GM21367 (cell line): ENCODE results near the gene TRPM2.
"Not testable (repeated sequence)": the region's sequence is repeated elsewhere in the genome, so short reads cannot be mapped to it uniquely, and the experiment has no call there.

Source experiments
- ATAC-seq: cut with Tn5 transposase; IDR thresholded peaks from one replicate; pipeline ENCODE4 v1.9.1; 2021; ENCODE audit not compliant: unreplicated experiment

The TRPM2 gene

GRCh38 chr21:44405948-44406872, 52.8 kb downstream of the TRPM2 start:
- ATAC-seq = no peak

GRCh38 chr21:44406953-44407352, 53.5 kb downstream of the TRPM2 start:
- no peak for ATAC-seq

GRCh38 chr21:44407493-44407892, 54.1 kb downstream of the TRPM2 start:
- ATAC-seq = no peak

GRCh38 chr21:44408226-44408625, 54.8 kb downstream of the TRPM2 start:
- ATAC-seq = no peak

GRCh38 chr21:44413566-44414290, 60.3 kb downstream of the TRPM2 start:
- ATAC-seq = no peak

GRCh38 chr21:44414291-44415072, 61.1 kb downstream of the TRPM2 start:
- no peak for ATAC-seq

- no peak for ATAC-seq
Observed at GRCh38 chr21:44415073-44416025, 61.9 kb downstream of the TRPM2 start.

- no peak for ATAC-seq
Observed at GRCh38 chr21:44416193-44416592, 62.8 kb downstream of the TRPM2 start.

GRCh38 chr21:44417621-44418107, 64.2 kb downstream of the TRPM2 start:
- not testable (repeated sequence) for ATAC-seq

GRCh38 chr21:44418108-44418875, 64.9 kb downstream of the TRPM2 start:
- no peak for ATAC-seq

- no peak for ATAC-seq
Observed at GRCh38 chr21:44418876-44419230, 65.4 kb downstream of the TRPM2 start.

GRCh38 chr21:44419679-44420078, 66.3 kb downstream of the TRPM2 start:
- ATAC-seq = no peak

GRCh38 chr21:44420416-44421205, 67.2 kb downstream of the TRPM2 start:
- no peak for ATAC-seq

GRCh38 chr21:44421901-44422840, 68.8 kb downstream of the TRPM2 start:
- no peak for ATAC-seq

GRCh38 chr21:44423312-44423821, 69.9 kb downstream of the TRPM2 start:
- no peak for ATAC-seq

GRCh38 chr21:44423941-44424607, 70.7 kb downstream of the TRPM2 start:
- ATAC-seq = no peak
